H9 (cell line): ENCODE results near the gene TERF2IP. TPM values are rescaled to one million over a fixed set of nuclear protein-coding genes. Genes with fewer than 3 reads are reported as not detected.

Source experiments
- DNase-seq: peaks from one replicate; pipeline ENCODE4 v3.0.0-alpha.2; 2017
- H2AFZ ChIP-seq: one replicate; pipeline ENCODE4 v1.6.1; 2013; ENCODE audit warnings: mild to moderate bottlenecking, low read length, control low read depth, moderate library complexity
- H2AK5ac ChIP-seq: 2 replicates; pipeline ENCODE4 v1.6.1; 2013; ENCODE audit warnings: low read length, control low read depth, mixed read lengths; ENCODE audit not compliant: insufficient read length
- H2BK120ac ChIP-seq: one replicate; pipeline ENCODE4 v1.6.1; 2013; ENCODE audit warnings: low read depth, mild to moderate bottlenecking, low read length, control low read depth, inconsistent platforms; ENCODE audit not compliant: poor library complexity, severe bottlenecking
- H2BK12ac ChIP-seq: 2 replicates; pipeline ENCODE4 v1.6.1; 2013; ENCODE audit warnings: low read length, control low read depth, mixed read lengths, low read depth; ENCODE audit not compliant: insufficient read length
- H2BK15ac ChIP-seq: 2 replicates; pipeline ENCODE4 v1.6.1; 2013; ENCODE audit warnings: low read depth, low read length, control low read depth
- H2BK20ac ChIP-seq: one replicate; pipeline ENCODE4 v1.6.1; 2013; ENCODE audit warnings: low read depth, mild to moderate bottlenecking, low read length, control low read depth, inconsistent platforms; ENCODE audit not compliant: poor library complexity, severe bottlenecking
- H2BK5ac ChIP-seq: 2 replicates; pipeline ENCODE4 v1.6.1; 2013; ENCODE audit warnings: low read length, control low read depth, mixed read lengths; ENCODE audit not compliant: insufficient read length
- H3K14ac ChIP-seq: 2 replicates; pipeline ENCODE4 v1.6.1; 2013; ENCODE audit warnings: low read length, control low read depth; ENCODE audit not compliant: insufficient read depth
- H3K18ac ChIP-seq: 2 replicates; pipeline ENCODE4 v1.6.1; 2013; ENCODE audit warnings: low read depth, mild to moderate bottlenecking, mixed read lengths, low read length, control low read depth; ENCODE audit not compliant: insufficient read length
- H3K23ac ChIP-seq: 2 replicates; pipeline ENCODE4 v1.6.1; 2013; ENCODE audit warnings: low read length, control low read depth, mixed read lengths, low read depth; ENCODE audit not compliant: insufficient read length
- H3K23me2 ChIP-seq: 2 replicates; pipeline ENCODE4 v1.6.1; 2013; ENCODE audit warnings: low read depth, mild to moderate bottlenecking, mixed read lengths, low read length, control low read depth; ENCODE audit not compliant: insufficient read length, poor library complexity, severe bottlenecking
- H3K27ac ChIP-seq: 2 replicates; pipeline ENCODE4 v1.5.1; 2013; ENCODE audit warnings: low read length, control low read depth, mixed read lengths, low read depth; ENCODE audit not compliant: insufficient read length
- H3K27me3 ChIP-seq: 2 replicates; pipeline ENCODE4 v1.6.1; 2013; ENCODE audit warnings: low read length, control low read depth, inconsistent platforms; ENCODE audit not compliant: insufficient read depth
- H3K4ac ChIP-seq: 2 replicates; pipeline ENCODE4 v1.6.1; 2013; ENCODE audit warnings: low read depth, mild to moderate bottlenecking, control low read depth, inconsistent platforms, low read length, moderate library complexity
- H3K4me1 ChIP-seq: 2 replicates; pipeline ENCODE4 v1.6.1; 2013; ENCODE audit warnings: low read length, control low read depth, inconsistent platforms; ENCODE audit not compliant: insufficient read depth
- H3K4me2 ChIP-seq: 2 replicates; pipeline ENCODE4 v1.6.1; 2013; ENCODE audit warnings: low read length, control low read depth, mixed read lengths; ENCODE audit not compliant: insufficient read length, insufficient read depth
- H3K56ac ChIP-seq: 2 replicates; pipeline ENCODE4 v1.6.1; 2013; ENCODE audit warnings: low read depth, mild to moderate bottlenecking, mixed read lengths, low read length, control low read depth; ENCODE audit not compliant: insufficient read length
- H3K79me1 ChIP-seq: 2 replicates; pipeline ENCODE4 v1.6.1; 2013; ENCODE audit warnings: low read depth, mild to moderate bottlenecking, moderate library complexity, low read length, control low read depth, inconsistent platforms; ENCODE audit not compliant: insufficient read depth, poor library complexity, severe bottlenecking
- H3K79me2 ChIP-seq: 2 replicates; pipeline ENCODE4 v1.6.1; 2013; ENCODE audit warnings: low read length, control low read depth, inconsistent platforms; ENCODE audit not compliant: insufficient read depth
- H3K9ac ChIP-seq: 2 replicates; pipeline ENCODE4 v1.6.1; 2013; ENCODE audit warnings: low read length, control low read depth, mixed read lengths; ENCODE audit not compliant: insufficient read length; ENCODE audit errors: extremely low read depth
- H3K9me3 ChIP-seq: one replicate; pipeline ENCODE4 v1.6.1; 2013; ENCODE audit warnings: low read depth, low read length, inconsistent platforms; ENCODE audit not compliant: control insufficient read depth
- H3T11ph ChIP-seq: one replicate; pipeline ENCODE4 v1.6.1; 2013; ENCODE audit warnings: mild to moderate bottlenecking, low read length, control low read depth, inconsistent platforms
- H4K20me1 ChIP-seq: one replicate; pipeline ENCODE4 v1.6.1; 2013; ENCODE audit not compliant: control insufficient read depth, insufficient read length, insufficient read depth
- H4K5ac ChIP-seq: 2 replicates; pipeline ENCODE4 v1.6.1; 2013; ENCODE audit warnings: low read depth, mild to moderate bottlenecking, mixed read lengths, low read length, control low read depth; ENCODE audit not compliant: insufficient read length
- H4K8ac ChIP-seq: replicated peaks from 2 replicates; pipeline ENCODE4 v1.6.1; 2013; ENCODE audit warnings: low read length, control low read depth, mixed read lengths, low read depth; ENCODE audit not compliant: insufficient read length
- H4K91ac ChIP-seq: 2 replicates; pipeline ENCODE4 v1.6.1; 2013; ENCODE audit warnings: low read depth, mild to moderate bottlenecking, moderate library complexity, mixed read lengths, low read length, control low read depth; ENCODE audit not compliant: insufficient read length
- H3K27ac Mint-ChIP-seq, 3 experiments: 2 replicates in 2 of 3; 3 replicates in 1 of 3; pipeline ENCODE4 v1.8.0; 2020 to 2021; ENCODE audit warnings: mixed read lengths in 3 of 3, mild to moderate bottlenecking in 1 of 3, moderate library complexity in 1 of 3
- H3K27me3 Mint-ChIP-seq: 2 replicates; pipeline ENCODE4 v1.8.0; 2021; ENCODE audit warnings: low read depth, mild to moderate bottlenecking, moderate library complexity, mixed read lengths
- H3K36me3 Mint-ChIP-seq, 3 experiments: 2 replicates in 2 of 3; 3 replicates in 1 of 3; pipeline ENCODE4 v1.8.0; 2020 to 2021; ENCODE audit warnings: low read depth in 3 of 3, mixed read lengths in 3 of 3; ENCODE audit not compliant: insufficient read depth in 1 of 3
- H3K4me1 Mint-ChIP-seq, 2 experiments: 2 replicates each; pipeline ENCODE4 v1.8.0; 2020; ENCODE audit warnings: mixed read lengths in 2 of 2
- H3K4me3 Mint-ChIP-seq, 2 experiments: 2 replicates in 1 of 2; 3 replicates in 1 of 2; pipeline ENCODE4 v1.8.0; 2020 to 2021; ENCODE audit warnings: mild to moderate bottlenecking in 2 of 2, mixed read lengths in 2 of 2, moderate library complexity in 1 of 2
- H3K9me3 Mint-ChIP-seq, 2 experiments: 2 replicates in 1 of 2; 3 replicates in 1 of 2; pipeline ENCODE4 v1.8.0; 2020; ENCODE audit warnings: mild to moderate bottlenecking in 2 of 2, mixed read lengths in 2 of 2, moderate library complexity in 1 of 2
- CTCF ChIP-seq: fragments of 200-600 bp; sonication (generic); conservative IDR thresholded peaks from 3 replicates; pipeline ENCODE4 v1.8.0; 2021; ENCODE audit warnings: antibody characterized with exemption, mild to moderate bottlenecking
- WGBS: extraction: QIAGEN DNeasy Blood & Tissue Kit; methylation state at CpG from one replicate; pipeline ENCODE4 v1.1.7; 2013; ENCODE audit warnings: missing lambda C conversion rate, low lambda C conversion rate, mixed read lengths; ENCODE audit not compliant: insufficient read length; ENCODE audit errors: extremely low coverage; 5-methylcytosine and 5-hydroxymethylcytosine counted together
- total RNA-seq: library from RNA; stranded (reverse); gene quantifications from 2 replicates; pipeline ENCODE4 v1.2.1, GENCODE V29; 2021

Gene TERF2IP
- total RNA-seq, 1 experiment from 2014 or later = 15.6 TPM

- Mint-ChIP-seq H3K36me3 (peaks cover 15 to 26% (median 20%) of the 10 kb centered on the region in 3 experiments; a peak in 6 of 7 replicates), H3K4me3 (peak overlapping the region; percentile 95 to 98), H3K4me1 (peaks cover 23 to 28% of the 10 kb centered on the region in 2 experiments), H3K27me3 (no peaks in the 10 kb centered on the region), H3K27ac (peak overlapping the region; percentile 98 to 99 (median 99)), H3K9me3 (no peaks in the 10 kb centered on the region; a peak in 1 of 5 replicates)
- H2AFZ ChIP-seq = peak overlapping the region; percentile 60
- H3K4me1 ChIP-seq = no peaks in the 10 kb centered on the region
- no peak overlapping the region for H3K56ac ChIP-seq
- no peak overlapping the region for H2BK20ac ChIP-seq
- no peaks in the 10 kb centered on the region for H4K20me1 ChIP-seq
- H3T11ph ChIP-seq = no peak overlapping the region
- peak overlapping the region; percentile 86 for H3K18ac ChIP-seq
- H3K9ac ChIP-seq = peak overlapping the region; percentile 92
- H4K5ac ChIP-seq = no peak overlapping the region
- H2BK15ac ChIP-seq = no peak overlapping the region
- H3K79me1 ChIP-seq = no peaks in the 10 kb centered on the region
- no peak overlapping the region for H3K23ac ChIP-seq
- H2AK5ac ChIP-seq = no peak overlapping the region
- TF ChIP-seq CTCF = no peak
- peak overlapping the region; percentile 83; the same call in 1 of the 2 replicates for H3K14ac ChIP-seq
- no peak overlapping the region for H4K8ac ChIP-seq
- H4K91ac ChIP-seq = no peak overlapping the region
- H2BK5ac ChIP-seq = no peak overlapping the region
- no peaks in the 10 kb centered on the region for H3K9me3 ChIP-seq
- H2BK120ac ChIP-seq = no peak overlapping the region
- H2BK12ac ChIP-seq = no peak overlapping the region
- H3K27me3 ChIP-seq = no peaks in the 10 kb centered on the region
- peaks cover 4% of the 10 kb centered on the region for H3K23me2 ChIP-seq
- H3K4ac ChIP-seq = no peak overlapping the region
- peak overlapping the region; percentile 32 for H3K27ac ChIP-seq
- WGBS = no CpG with 5 or more reads among the region's 62 CpGs
- peak; percentile 81 for DNase-seq
- peak overlapping the region; percentile 99 for H3K4me2 ChIP-seq
- H3K79me2 ChIP-seq = peaks cover 38% of the 10 kb centered on the region
Observed at GRCh38 chr16:75648265-75649076, 898 bp downstream of the TERF2IP start.
